Activated naive CD8-positive, alpha-beta T cell treated with anti-CD3 and anti-CD28 coated beads, Interleukin-2, amount 50 U/mL, for 24 hours (primary cell): ENCODE measurements around the gene C12orf56.

Experiments
- ATAC-seq: fragments of 150-1000 bp; cut with Tn5 transposase; one replicate; pipeline ENCODE4 v1.10.0; 2021
- DNase-seq: peaks from one replicate; pipeline ENCODE4 v3.0.0; 2021
- H3K27ac Mint-ChIP-seq: one replicate; pipeline ENCODE4 v1.8.0; 2021; ENCODE audit warnings: mild to moderate bottlenecking, mixed read lengths
- H3K27me3 Mint-ChIP-seq: one replicate; pipeline ENCODE4 v1.8.0; 2021; ENCODE audit warnings: mixed read lengths
- H3K36me3 Mint-ChIP-seq: one replicate; pipeline ENCODE4 v1.8.0; 2021; ENCODE audit warnings: low read depth, mixed read lengths
- H3K4me1 Mint-ChIP-seq: one replicate; pipeline ENCODE4 v1.8.0; 2021; ENCODE audit warnings: mixed read lengths
- H3K4me3 Mint-ChIP-seq: one replicate; pipeline ENCODE4 v1.8.0; 2021; ENCODE audit warnings: mild to moderate bottlenecking, moderate library complexity, mixed read lengths
- H3K9me3 Mint-ChIP-seq: one replicate; pipeline ENCODE4 v1.8.0; 2021; ENCODE audit warnings: mixed read lengths

Gene C12orf56

GRCh38 chr12:64255249-64255648 lies 135.3 kb downstream of the C12orf56 start:
- Mint-ChIP-seq H3K9me3 (no peaks in the 10 kb centered on the region), H3K36me3 (no peaks in the 10 kb centered on the region), H3K27me3 (no peaks in the 10 kb centered on the region), H3K27ac (no peak overlapping the region), H3K4me1 (no peaks in the 10 kb centered on the region), H3K4me3 (no peak overlapping the region)
- no peak for ATAC-seq
- DNase-seq = no peak

- H3K9me3 Mint-ChIP-seq = no peaks in the 10 kb centered on the region
- no peaks in the 10 kb centered on the region for H3K4me1 Mint-ChIP-seq
- ATAC-seq (no peak), DNase-seq (no peak)
- H3K4me3 Mint-ChIP-seq = no peak overlapping the region
- H3K36me3 Mint-ChIP-seq = no peaks in the 10 kb centered on the region
- no peak overlapping the region for H3K27ac Mint-ChIP-seq
- no peaks in the 10 kb centered on the region for H3K27me3 Mint-ChIP-seq
Observed at GRCh38 chr12:64253356-64253755, 137.2 kb downstream of the C12orf56 start.

- Mint-ChIP-seq H3K36me3 (no peaks in the 10 kb centered on the region), H3K9me3 (no peaks in the 10 kb centered on the region), H3K4me3 (no peak overlapping the region), H3K4me1 (no peaks in the 10 kb centered on the region), H3K27me3 (no peaks in the 10 kb centered on the region), H3K27ac (no peak overlapping the region)
- no peak for DNase-seq
- no peak for ATAC-seq
Observed at GRCh38 chr12:64252681-64253080, 137.9 kb downstream of the C12orf56 start.

- peaks cover 2% of the 10 kb centered on the region for H3K27me3 Mint-ChIP-seq
- ATAC-seq = no peak
- no peak overlapping the region for H3K4me3 Mint-ChIP-seq
- no peak overlapping the region for H3K27ac Mint-ChIP-seq
- no peak for DNase-seq
- H3K4me1 Mint-ChIP-seq = no peaks in the 10 kb centered on the region
- no peaks in the 10 kb centered on the region for H3K9me3 Mint-ChIP-seq
- H3K36me3 Mint-ChIP-seq = no peaks in the 10 kb centered on the region
Observed at GRCh38 chr12:64243809-64244208, 146.7 kb downstream of the C12orf56 start.

- Mint-ChIP-seq H3K27ac (no peak overlapping the region), H3K4me1 (no peaks in the 10 kb centered on the region), H3K27me3 (peaks cover 2% of the 10 kb centered on the region), H3K36me3 (no peaks in the 10 kb centered on the region), H3K4me3 (no peak overlapping the region), H3K9me3 (no peaks in the 10 kb centered on the region)
- DNase-seq (no peak), ATAC-seq (no peak)
Observed at GRCh38 chr12:64240781-64241180, 149.8 kb downstream of the C12orf56 start.

- peaks cover 6% of the 10 kb centered on the region for H3K27me3 Mint-ChIP-seq
- ATAC-seq = no peak
- H3K27ac Mint-ChIP-seq = no peak overlapping the region
- no peaks in the 10 kb centered on the region for H3K4me1 Mint-ChIP-seq
- no peaks in the 10 kb centered on the region for H3K9me3 Mint-ChIP-seq
- H3K36me3 Mint-ChIP-seq = no peaks in the 10 kb centered on the region
- no peak for DNase-seq
- no peak overlapping the region for H3K4me3 Mint-ChIP-seq
Observed at GRCh38 chr12:64237382-64237781, 153.2 kb downstream of the C12orf56 start.

GRCh38 chr12:64236549-64236948 lies 154.0 kb downstream of the C12orf56 start:
- ATAC-seq = no peak
- Mint-ChIP-seq H3K9me3 (no peaks in the 10 kb centered on the region), H3K27ac (no peak overlapping the region), H3K4me1 (no peaks in the 10 kb centered on the region), H3K27me3 (peaks cover 6% of the 10 kb centered on the region), H3K4me3 (no peak overlapping the region), H3K36me3 (no peaks in the 10 kb centered on the region)
- no peak for DNase-seq

- no peaks in the 10 kb centered on the region for H3K36me3 Mint-ChIP-seq
- no peak overlapping the region for H3K4me3 Mint-ChIP-seq
- no peak overlapping the region for H3K27ac Mint-ChIP-seq
- DNase-seq (no peak), ATAC-seq (no peak)
- H3K27me3 Mint-ChIP-seq = peaks cover 21% of the 10 kb centered on the region
- H3K9me3 Mint-ChIP-seq = no peaks in the 10 kb centered on the region
- no peaks in the 10 kb centered on the region for H3K4me1 Mint-ChIP-seq
Observed at GRCh38 chr12:64232196-64232595, 158.4 kb downstream of the C12orf56 start.

GRCh38 chr12:64229796-64230195 lies 160.8 kb downstream of the C12orf56 start:
- DNase-seq (no peak), ATAC-seq (no peak)
- H3K27ac Mint-ChIP-seq = no peak overlapping the region
- no peak overlapping the region for H3K4me3 Mint-ChIP-seq
- no peaks in the 10 kb centered on the region for H3K4me1 Mint-ChIP-seq
- no peaks in the 10 kb centered on the region for H3K9me3 Mint-ChIP-seq
- peaks cover 24% of the 10 kb centered on the region for H3K27me3 Mint-ChIP-seq
- H3K36me3 Mint-ChIP-seq = no peaks in the 10 kb centered on the region

GRCh38 chr12:64229240-64229639 lies 161.3 kb downstream of the C12orf56 start:
- Mint-ChIP-seq H3K36me3 (no peaks in the 10 kb centered on the region), H3K27ac (no peak overlapping the region), H3K9me3 (no peaks in the 10 kb centered on the region), H3K4me1 (no peaks in the 10 kb centered on the region), H3K4me3 (no peak overlapping the region), H3K27me3 (peaks cover 20% of the 10 kb centered on the region)
- DNase-seq (no peak), ATAC-seq (no peak)

GRCh38 chr12:64225626-64226025 lies 164.9 kb downstream of the C12orf56 start:
- peaks cover 16% of the 10 kb centered on the region for H3K27me3 Mint-ChIP-seq
- H3K36me3 Mint-ChIP-seq = no peaks in the 10 kb centered on the region
- peaks cover 13% of the 10 kb centered on the region for H3K4me1 Mint-ChIP-seq
- no peak for DNase-seq
- no peaks in the 10 kb centered on the region for H3K9me3 Mint-ChIP-seq
- ATAC-seq = no peak
- no peak overlapping the region for H3K4me3 Mint-ChIP-seq
- no peak overlapping the region for H3K27ac Mint-ChIP-seq

GRCh38 chr12:64222009-64222765 lies 168.4 kb downstream of the C12orf56 start, which contains the start of gene KICS2:
TSS of gene KICS2 (minus strand) at chr12:64222296. CDS start at chr12:64222237, 59 bp downstream.
- ATAC-seq (peak; percentile 96), DNase-seq (peak; percentile 88)
- Mint-ChIP-seq H3K9me3 (no peaks in the 10 kb centered on the region), H3K4me1 (peaks cover 37% of the 10 kb centered on the region), H3K27me3 (peaks cover 3% of the 10 kb centered on the region), H3K4me3 (peak within 1 kb of the TSS; percentile 98), H3K36me3 (peaks cover 2% of the 10 kb centered on the region), H3K27ac (peak within 1 kb of the TSS; percentile 98)

- peaks cover 37% of the 10 kb centered on the region for H3K4me1 Mint-ChIP-seq
- peak overlapping the region; percentile 98 for H3K4me3 Mint-ChIP-seq
- ATAC-seq (peak; percentile 48), DNase-seq (peak; percentile 69)
- peaks cover 2% of the 10 kb centered on the region for H3K36me3 Mint-ChIP-seq
- H3K27ac Mint-ChIP-seq = peak overlapping the region; percentile 98
- H3K27me3 Mint-ChIP-seq = peaks cover 3% of the 10 kb centered on the region
- no peaks in the 10 kb centered on the region for H3K9me3 Mint-ChIP-seq
Observed at GRCh38 chr12:64221651-64222008, 168.9 kb downstream of the C12orf56 start.

- ATAC-seq = no peak
- peaks cover 37% of the 10 kb centered on the region for H3K4me1 Mint-ChIP-seq
- H3K27ac Mint-ChIP-seq = no peak overlapping the region
Observed at GRCh38 chr12:64220046-64220445, 170.5 kb downstream of the C12orf56 start.

GRCh38 chr12:64219145-64219544 lies 171.4 kb downstream of the C12orf56 start:
- no peaks in the 10 kb centered on the region for H3K27me3 Mint-ChIP-seq
- H3K36me3 Mint-ChIP-seq = peaks cover 10% of the 10 kb centered on the region
- peak overlapping the region; percentile 34 for H3K4me3 Mint-ChIP-seq
- peaks cover 37% of the 10 kb centered on the region for H3K4me1 Mint-ChIP-seq
- no peaks in the 10 kb centered on the region for H3K9me3 Mint-ChIP-seq
- ATAC-seq (no peak), DNase-seq (no peak)
- H3K27ac Mint-ChIP-seq = peak overlapping the region; percentile 46

More at GRCh38 chr12:64220046-64220445, 170.5 kb downstream of the C12orf56 start:
- no peak for DNase-seq
- peak overlapping the region; percentile 39 for H3K4me3 Mint-ChIP-seq
- H3K36me3 Mint-ChIP-seq = peaks cover 9% of the 10 kb centered on the region
- peaks cover under 1% of the 10 kb centered on the region for H3K27me3 Mint-ChIP-seq
- no peaks in the 10 kb centered on the region for H3K9me3 Mint-ChIP-seq
